Ishikawa (cell line): ENCODE data around the gene NHS.

Experiments used
- CEBPB ChIP-seq: IDR thresholded peaks from 2 replicates; pipeline ENCODE4 v1.6.1; 2012
- CREB1 ChIP-seq: IDR thresholded peaks from 2 replicates; pipeline ENCODE4 v1.6.1; 2012; ENCODE audit warnings: low read depth
- EGR1 ChIP-seq: IDR thresholded peaks from 2 replicates; pipeline ENCODE4 v1.6.1; 2012
- EP300 ChIP-seq: IDR thresholded peaks from 2 replicates; pipeline ENCODE4 v1.6.1; 2012; ENCODE audit warnings: borderline replicate concordance
- FOXM1 ChIP-seq: IDR thresholded peaks from 2 replicates; pipeline ENCODE4 v1.6.1; 2012; ENCODE audit warnings: low read depth, borderline replicate concordance
- NFIC ChIP-seq: IDR thresholded peaks from 2 replicates; pipeline ENCODE4 v1.6.1; 2012
- RAD21 ChIP-seq: IDR thresholded peaks from 2 replicates; pipeline ENCODE4 v1.6.1; 2012; ENCODE audit warnings: low read depth
- REST ChIP-seq: IDR thresholded peaks from 2 replicates; pipeline ENCODE4 v1.6.1; 2012; ENCODE audit warnings: low read depth, mild to moderate bottlenecking
- TAF1 ChIP-seq: IDR thresholded peaks from 2 replicates; pipeline ENCODE4 v1.6.1; 2012; ENCODE audit warnings: low read depth, mild to moderate bottlenecking
- TCF12 ChIP-seq: IDR thresholded peaks from 2 replicates; pipeline ENCODE4 v1.6.1; 2012; ENCODE audit warnings: low read depth
- TEAD4 ChIP-seq: IDR thresholded peaks from 2 replicates; pipeline ENCODE4 v1.6.1; 2012
- YY1 ChIP-seq: IDR thresholded peaks from 2 replicates; pipeline ENCODE4 v1.6.1; 2012; ENCODE audit warnings: low read depth
- ZBTB7A ChIP-seq: IDR thresholded peaks from 2 replicates; pipeline ENCODE4 v1.6.1; 2012; ENCODE audit warnings: low read depth
- TF ChIP-seq, protein P1 (sequence below): IDR thresholded peaks from 2 replicates; pipeline ENCODE4 v1.6.1; 2012
- TF ChIP-seq, protein P2 (sequence below): IDR thresholded peaks from 2 replicates; pipeline ENCODE4 v1.6.1; 2012

The NHS gene

DNA sequence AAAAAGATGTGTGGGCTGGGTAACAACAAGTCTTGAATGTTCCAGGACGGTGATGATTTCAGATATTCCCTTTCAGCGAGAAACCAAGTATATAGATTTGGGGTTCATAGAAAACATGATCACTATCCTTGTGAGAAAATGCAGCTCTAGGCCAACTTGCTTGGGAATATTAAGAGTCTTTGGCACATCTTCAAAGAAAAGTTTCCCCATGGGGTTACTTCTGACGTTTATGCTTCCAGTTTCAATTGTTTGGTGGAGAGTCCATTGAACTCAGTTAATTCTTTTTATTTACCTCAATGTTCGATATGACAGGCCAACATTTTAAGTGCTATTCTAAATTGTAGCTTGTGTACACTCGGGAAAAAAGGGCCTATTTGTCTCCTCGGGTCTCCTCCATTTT, 126.7 kb downstream of the NHS start:
- TF ChIP-seq, protein P1, sequence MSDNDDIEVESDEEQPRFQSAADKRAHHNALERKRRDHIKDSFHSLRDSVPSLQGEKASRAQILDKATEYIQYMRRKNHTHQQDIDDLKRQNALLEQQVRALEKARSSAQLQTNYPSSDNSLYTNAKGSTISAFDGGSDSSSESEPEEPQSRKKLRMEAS, result no peak
- TF ChIP-seq TCF12 (no peak), NFIC (no peak), REST (no peak)
- TF ChIP-seq, protein P2, sequence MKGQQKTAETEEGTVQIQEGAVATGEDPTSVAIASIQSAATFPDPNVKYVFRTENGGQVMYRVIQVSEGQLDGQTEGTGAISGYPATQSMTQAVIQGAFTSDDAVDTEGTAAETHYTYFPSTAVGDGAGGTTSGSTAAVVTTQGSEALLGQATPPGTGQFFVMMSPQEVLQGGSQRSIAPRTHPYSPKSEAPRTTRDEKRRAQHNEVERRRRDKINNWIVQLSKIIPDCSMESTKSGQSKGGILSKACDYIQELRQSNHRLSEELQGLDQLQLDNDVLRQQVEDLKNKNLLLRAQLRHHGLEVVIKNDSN, result no peak

DNA sequence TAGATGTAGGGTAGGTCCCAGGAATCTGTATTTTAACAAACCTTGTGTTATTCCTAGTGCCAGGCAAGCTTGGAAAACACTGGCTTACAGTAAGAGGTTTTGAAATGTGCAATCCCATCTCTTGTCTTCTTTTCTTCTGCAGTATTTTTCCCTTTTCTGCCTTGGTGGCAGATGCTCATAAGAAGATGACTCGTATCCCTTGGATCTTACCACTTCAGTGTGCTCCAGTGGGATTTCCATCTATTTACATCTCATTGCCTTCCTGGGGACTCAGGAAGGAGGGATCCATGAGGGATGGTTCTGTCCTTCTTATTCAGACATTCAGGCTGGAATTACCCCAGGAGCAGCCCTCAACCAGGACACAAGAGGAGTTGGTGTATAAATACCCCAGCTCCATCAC, 136.6 kb downstream of the NHS start:
- TF ChIP-seq TAF1 (no peak), ZBTB7A (no peak), EP300 (no peak), CREB1 (no peak), REST (no peak), EGR1 (no peak), FOXM1 (no peak), TEAD4 (no peak), RAD21 (no peak), CEBPB (no peak), NFIC (no peak), YY1 (no peak), TCF12 (no peak)
- TF ChIP-seq, protein P1, result no peak
- TF ChIP-seq, protein P2, result no peak

GRCh38 chrX:17519358-17519757, 144.4 kb downstream of the NHS start:
- TF ChIP-seq EGR1 (no peak), TEAD4 (no peak), NFIC (no peak), TCF12 (no peak), ZBTB7A (no peak), RAD21 (no peak), CEBPB (no peak), CREB1 (no peak), EP300 (no peak), FOXM1 (no peak), YY1 (no peak), REST (no peak), TAF1 (no peak)
- TF ChIP-seq, protein P2, result no peak
- TF ChIP-seq, protein P1, result no peak

- TF ChIP-seq, protein P2, result no peak
- TF ChIP-seq ZBTB7A, result no peak
- no peak for TF ChIP-seq RAD21
- no peak for TF ChIP-seq FOXM1
- no peak for TF ChIP-seq CEBPB
Measured at GRCh38 chrX:17520016-17520615, 145.1 kb downstream of the NHS start.
